Ureter (tissue), 1 donor: ENCODE data around the gene CCDC170. TPM values are rescaled to one million over a fixed set of nuclear protein-coding genes. Genes with fewer than 3 reads are reported as not detected.
"Not testable (repeated sequence)": the region's sequence is repeated elsewhere in the genome, so short reads cannot be mapped to it uniquely, and the experiment has no call there.

ENCODE experiments used
- DNase-seq: peaks from one replicate; pipeline ENCODE4 v3.0.0-alpha.2; 2020; ENCODE audit warnings: low spot score
- total RNA-seq: library from RNA; stranded (reverse); gene quantifications from one replicate; pipeline ENCODE4 v1.2.4, GENCODE V29; 2023
- donor health status: DM: yes; HTN: yes; CAD: no.

The CCDC170 gene
- total RNA-seq = 1.7 TPM

DNA sequence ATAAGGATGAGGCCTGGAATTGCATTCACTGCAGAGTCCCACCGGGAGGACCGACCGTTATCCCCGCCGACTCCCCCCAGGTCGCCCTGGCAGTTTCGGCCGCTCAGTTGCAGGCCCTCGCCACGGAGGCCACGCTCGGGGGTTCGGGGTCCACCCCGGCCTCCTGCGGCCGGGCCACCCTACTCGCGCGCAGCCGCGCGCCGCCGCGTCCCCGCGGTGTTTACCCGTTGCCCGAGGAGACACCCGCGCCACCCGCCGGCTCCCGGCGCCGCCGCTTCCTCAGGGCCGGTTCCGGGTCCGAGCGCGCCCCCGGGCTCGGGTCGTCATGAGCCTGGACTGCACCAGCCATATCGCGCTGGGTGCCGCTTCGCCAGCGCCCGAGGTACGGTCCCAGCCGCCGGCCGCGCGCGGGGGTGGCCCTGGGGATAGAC is at the start of gene CCDC170:
Gene CCDC170 (plus strand): TSS at position 214 of the 431 bp plus-strand sequence. CDS start 112 bp downstream, at position 326.
- peak; percentile 54 for DNase-seq

- no peak for DNase-seq
These were observed 48.3 kb upstream of the CCDC170 start for GRCh38 chr6:151445482-151445881.

DNA sequence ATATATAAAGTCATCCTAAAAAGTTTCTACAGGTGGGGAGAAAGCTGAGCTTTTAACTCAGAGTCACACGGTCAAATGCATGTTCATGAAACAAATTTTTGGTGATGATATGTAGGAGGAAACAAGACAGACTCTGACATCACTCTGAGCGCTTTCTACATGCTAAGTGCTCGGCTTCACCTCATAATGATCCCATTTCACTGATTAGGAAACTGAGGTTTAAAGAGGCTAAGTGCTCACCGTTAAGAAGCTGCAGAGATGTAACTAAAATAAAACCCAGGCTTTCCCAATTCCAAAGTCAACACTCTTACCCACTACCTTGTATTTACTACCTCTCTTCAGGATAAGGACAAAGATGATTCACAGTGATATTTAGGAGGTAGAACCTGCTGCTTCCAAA is 46.6 kb upstream of the CCDC170 start:
- DNase-seq = no peak

GRCh38 chr6:151448623-151449022 is 45.2 kb upstream of the CCDC170 start:
- DNase-seq = no peak

DNA sequence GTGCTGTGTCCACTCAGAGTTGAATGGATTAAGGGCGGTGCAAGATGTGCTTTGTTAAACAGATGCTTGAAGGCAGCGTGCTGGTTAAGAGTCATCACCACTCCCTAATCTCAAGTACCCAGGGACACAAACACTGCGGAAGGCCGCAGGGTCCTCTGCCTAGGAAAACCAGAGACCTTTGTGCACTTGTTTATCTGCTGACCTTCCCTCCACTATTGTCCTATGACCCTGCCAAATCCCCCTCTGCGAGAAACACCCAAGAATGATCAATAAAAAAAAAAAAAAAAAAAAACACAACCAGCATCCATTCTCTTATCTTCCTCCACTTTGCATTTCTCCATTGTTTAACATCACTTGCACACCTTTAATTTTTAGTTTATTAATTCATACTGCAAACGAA is 42.9 kb upstream of the CCDC170 start:
- not testable (repeated sequence) for DNase-seq

- no peak for DNase-seq
These were observed 42.3 kb upstream of the CCDC170 start for GRCh38 chr6:151451417-151451949.

- peak; percentile 100 for DNase-seq
These were observed 41.7 kb upstream of the CCDC170 start, which contains the start of gene RMND1 for GRCh38 chr6:151451950-151452749. Gene RMND1 (minus strand): TSS chr6:151452126. CDS start chr6:151445811, 6,315 bp downstream.

- DNase-seq = no peak
These were observed 40.9 kb upstream of the CCDC170 start for GRCh38 chr6:151452750-151453427.

DNA sequence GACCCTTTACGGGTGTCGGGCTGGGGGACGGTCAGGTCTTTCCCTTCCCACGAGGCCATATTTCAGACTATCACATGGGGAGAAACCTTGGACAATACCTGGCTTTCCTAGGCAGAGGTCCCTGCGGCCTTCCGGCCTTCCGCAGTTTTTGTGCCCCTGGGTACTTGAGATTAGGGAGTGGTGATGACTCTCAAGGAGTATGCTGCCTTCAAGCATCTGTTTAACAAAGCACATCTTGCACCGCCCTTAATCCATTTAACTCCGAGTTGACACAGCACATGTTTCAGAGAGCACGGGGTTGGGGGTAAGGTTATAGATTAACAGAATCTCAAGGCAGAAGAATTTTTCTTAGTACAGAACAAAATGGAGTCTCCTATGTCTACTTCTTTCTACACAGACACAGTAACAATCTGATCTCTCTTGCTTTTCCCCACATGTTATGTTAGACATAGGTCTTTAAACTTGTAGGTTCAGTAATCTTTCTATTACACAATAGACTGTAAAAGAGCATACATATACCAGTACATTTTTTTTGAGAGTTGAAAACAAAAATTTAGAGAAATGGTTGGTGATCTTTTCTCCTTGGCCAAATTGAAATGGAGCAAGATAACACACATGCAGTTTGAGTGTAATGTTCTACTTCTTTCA is 37.9 kb upstream of the CCDC170 start:
- DNase-seq = not testable (repeated sequence)

- DNase-seq = no peak
These were observed 32.1 kb upstream of the CCDC170 start for GRCh38 chr6:151461673-151462072.

GRCh38 chr6:151464702-151465101 is 29.1 kb upstream of the CCDC170 start:
- DNase-seq = no peak

- no peak for DNase-seq
These were observed 17.9 kb upstream of the CCDC170 start for GRCh38 chr6:151475653-151476523.

DNA sequence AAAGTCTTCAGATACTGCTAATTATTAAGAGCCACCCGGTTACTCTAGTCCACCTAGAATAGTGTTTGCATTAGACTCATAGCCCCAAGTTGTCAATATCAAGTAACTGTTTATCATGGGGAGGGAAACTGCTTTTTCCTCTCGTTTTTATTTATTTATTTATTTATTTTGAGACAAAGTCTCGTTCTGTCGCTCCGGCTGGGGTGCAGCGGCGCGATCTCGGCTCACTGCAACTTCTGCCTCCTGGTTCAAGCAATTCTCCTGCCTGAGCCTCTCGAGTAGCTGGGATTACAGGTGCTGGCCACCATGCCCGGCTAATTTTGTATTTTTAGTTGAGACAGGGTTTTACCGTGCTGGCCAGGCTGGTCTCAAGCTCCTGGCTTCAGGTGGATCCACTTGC is 16.1 kb upstream of the CCDC170 start:
- DNase-seq = no peak

DNA sequence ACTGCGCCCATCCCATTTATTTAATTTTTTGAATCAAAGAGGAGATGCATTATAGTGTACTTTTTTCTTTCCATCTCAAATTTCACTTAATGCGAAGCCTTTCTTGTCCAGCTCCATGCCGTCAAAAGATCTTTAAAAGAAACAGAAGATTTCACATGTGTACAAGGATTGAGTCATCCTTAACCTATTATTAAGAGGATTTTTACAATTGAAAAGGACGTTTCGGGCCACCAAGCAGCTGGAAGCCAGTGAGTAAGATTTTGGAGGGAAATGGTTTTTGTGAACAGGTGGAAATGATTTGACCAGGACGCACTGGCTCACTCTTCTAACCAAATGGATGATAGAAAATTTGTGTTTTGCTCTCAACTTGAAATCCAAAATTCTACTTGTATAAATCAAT is 15.1 kb upstream of the CCDC170 start:
- no peak for DNase-seq

GRCh38 chr6:151481786-151482185 is 12.0 kb upstream of the CCDC170 start:
- DNase-seq = no peak

DNA sequence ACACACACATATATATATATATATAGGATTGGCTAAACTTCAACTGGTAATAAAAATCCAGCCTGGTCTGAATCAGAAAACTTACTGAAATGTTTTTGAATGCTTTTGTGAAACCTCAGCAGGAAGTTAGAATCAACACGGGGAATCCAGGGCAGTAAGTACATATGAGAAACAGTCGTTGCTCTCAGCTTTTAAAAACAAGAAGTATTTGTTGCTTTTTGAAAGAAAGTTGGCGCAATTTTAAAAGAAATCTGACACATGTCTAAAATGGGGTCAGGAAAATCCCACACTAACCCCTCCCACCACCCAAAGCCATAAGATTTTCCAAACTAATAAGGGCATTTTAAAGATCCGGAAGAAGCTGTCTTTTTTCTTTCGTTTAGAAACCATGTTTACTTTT is 11.5 kb upstream of the CCDC170 start:
- DNase-seq = no peak

- no peak for DNase-seq
These were observed 9.8 kb upstream of the CCDC170 start for GRCh38 chr6:151483994-151484393.

- no peak for DNase-seq
These were observed 5.6 kb upstream of the CCDC170 start for GRCh38 chr6:151488226-151488625.

DNA sequence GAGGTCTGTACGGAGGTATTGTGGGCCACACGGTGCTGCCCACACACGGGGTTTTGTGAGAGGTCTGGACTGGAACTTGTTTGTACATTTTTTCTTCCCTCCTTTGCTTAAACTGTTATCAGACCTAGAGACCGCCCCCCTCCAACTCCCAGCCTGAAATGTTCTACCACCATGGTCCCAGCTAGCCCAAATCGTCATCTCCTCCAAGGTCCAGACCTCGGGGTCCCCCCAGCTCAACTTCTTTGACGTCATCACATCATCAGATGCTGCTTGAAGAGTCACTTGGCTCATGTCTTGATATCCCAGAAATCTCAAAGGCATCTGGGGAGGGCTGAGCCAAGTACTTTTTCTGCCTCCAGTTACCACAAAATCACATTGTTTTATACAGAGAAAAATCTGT is 2.8 kb upstream of the CCDC170 start:
- no peak for DNase-seq

DNA sequence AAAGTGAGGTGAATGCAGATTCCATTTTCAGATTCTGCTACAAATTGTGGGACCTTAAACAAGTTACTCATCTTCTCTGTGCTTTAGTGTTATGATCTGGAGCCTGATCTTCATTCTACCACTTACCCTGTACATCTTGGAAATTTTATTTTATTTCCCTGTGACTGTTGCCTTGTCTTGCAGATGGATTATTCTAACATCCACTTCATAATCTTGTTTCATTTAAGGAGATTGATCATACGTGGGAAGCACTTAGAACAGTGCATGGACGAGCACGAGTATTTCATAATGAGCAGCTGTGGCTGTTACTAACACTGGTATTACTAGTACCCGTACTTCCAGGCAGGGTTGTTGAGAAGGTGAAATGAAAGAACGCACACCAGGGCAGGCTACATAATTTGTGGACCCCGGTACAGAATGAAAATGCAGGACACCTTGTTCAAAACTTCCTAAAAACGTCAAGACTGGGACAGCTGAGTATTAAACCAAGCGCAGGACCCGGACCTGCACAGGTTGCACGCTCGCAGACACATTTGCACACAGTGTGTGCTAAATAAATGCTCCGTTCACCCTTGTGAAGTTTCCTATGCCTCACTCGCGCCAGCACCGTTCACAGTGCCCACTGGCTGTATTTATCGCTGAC is 535 bp upstream of the CCDC170 start:
- DNase-seq = no peak
